BJ (cell line): ENCODE results near the gene FAM131B. TPM values are rescaled to one million over a fixed set of nuclear protein-coding genes. Genes with fewer than 3 reads are reported as not detected.

Source experiments
- CTCF ChIA-PET: fragments of 350-600 bp; formaldehyde crosslinking; extraction: SDS; loops from one replicate; lab custom pipeline; 2021; ENCODE audit warnings: antibody characterized with exemption, inconsistent platforms; lab: Yijun Ruan, JAX
- POLR2A ChIA-PET: fragments of 300-600 bp; sonication (Branson Sonifier 250); formaldehyde crosslinking; extraction: SDS; loops from one replicate; lab custom pipeline; 2021; ENCODE audit warnings: antibody characterized with exemption; lab: Charles Lee
- DNase-seq: peaks from one replicate; pipeline ENCODE4 v3.0.0-alpha.2; 2011; ENCODE audit warnings: low read depth
- H3K27me3 ChIP-seq: 2 replicates; pipeline ENCODE4 v1.6.0; 2011; ENCODE audit warnings: low read length; ENCODE audit not compliant: control insufficient read depth, insufficient read depth
- H3K36me3 ChIP-seq: 2 replicates; pipeline ENCODE4 v1.5.1; 2011; ENCODE audit warnings: low read length; ENCODE audit not compliant: control insufficient read depth, insufficient read depth
- H3K4me3 ChIP-seq: 2 replicates; pipeline ENCODE4 v1.5.1; 2011; ENCODE audit warnings: low read depth, mild to moderate bottlenecking, control low read depth, low read length
- CTCF ChIP-seq: IDR thresholded peaks from 2 replicates; pipeline ENCODE4 v1.5.1; 2011; ENCODE audit warnings: low read depth, mild to moderate bottlenecking, control low read depth, inconsistent platforms, low read length, moderate library complexity; ENCODE audit not compliant: insufficient read depth
- polyA plus RNA-seq: library from polyadenylated mRNA; depleted of rRNA; stranded (reverse); fragments of >200 nt; gene quantifications from 2 replicates; pipeline ENCODE4 v1.2.3, GENCODE V29; 2011

Gene FAM131B
- polyA plus RNA-seq, 1 experiment = 2.9 TPM

- Histone ChIP-seq H3K4me3 (no peak overlapping the region), H3K36me3 (no peaks in the 10 kb centered on the region), H3K27me3 (peaks cover 15% of the 10 kb centered on the region)
- no peak for TF ChIP-seq CTCF
- ChIA-PET POLR2A (no interaction called here), CTCF (interaction anchor here (1.4 kb wide), 1 partner anchor 9 kb away, joined by 3 read pairs; no protein-coding TSS in a partner anchor)
- DNase-seq = no peak
Observed at GRCh38 chr7:143351574-143351973, 10.9 kb downstream of the FAM131B start.

- Histone ChIP-seq H3K4me3 (no peak overlapping the region), H3K27me3 (peaks cover 15% of the 10 kb centered on the region), H3K36me3 (no peaks in the 10 kb centered on the region)
- DNase-seq = no peak
- ChIA-PET POLR2A (no interaction called here), CTCF (interaction anchor here (1.4 kb wide), 1 partner anchor 9 kb away, joined by 3 read pairs; no protein-coding TSS in a partner anchor)
- no peak for TF ChIP-seq CTCF
Observed at GRCh38 chr7:143351060-143351459, 11.5 kb downstream of the FAM131B start.

- ChIA-PET POLR2A (interaction anchor here (0.8 kb wide), 1 partner anchor 14 kb away, joined by 4 read pairs; the partner anchor contains the start of gene FAM131B), CTCF (interaction anchor here (0.8 to 1.6 kb wide), 2 partner anchors 9 to 11 kb away, joined by 3 to 6 read pairs; no protein-coding TSS in a partner anchor)
- Histone ChIP-seq H3K36me3 (no peaks in the 10 kb centered on the region), H3K4me3 (no peak overlapping the region), H3K27me3 (peaks cover 14% of the 10 kb centered on the region)
- no peak for TF ChIP-seq CTCF
- DNase-seq = no peak
Observed at GRCh38 chr7:143347950-143348349, 14.6 kb downstream of the FAM131B start.

- no peak for TF ChIP-seq CTCF
- DNase-seq = no peak
- Histone ChIP-seq H3K36me3 (no peaks in the 10 kb centered on the region), H3K27me3 (peaks cover 15% of the 10 kb centered on the region), H3K4me3 (no peak overlapping the region)
- CTCF ChIA-PET = interaction anchor here (1.2 to 1.6 kb wide), 3 partner anchors 9 to 50 kb away, joined by 3 to 5 read pairs (median 4); no protein-coding TSS in a partner anchor
- POLR2A ChIA-PET = no interaction called here
Observed at GRCh38 chr7:143346018-143346417, 16.5 kb downstream of the FAM131B start.

GRCh38 chr7:143345428-143345900 is 17.0 kb downstream of the FAM131B start:
- Histone ChIP-seq H3K36me3 (no peaks in the 10 kb centered on the region), H3K4me3 (no peak overlapping the region), H3K27me3 (peaks cover 15% of the 10 kb centered on the region)
- CTCF ChIA-PET = interaction anchor here (0.6 to 1.6 kb wide), 4 partner anchors 8 to 51 kb away, joined by 3 to 5 read pairs (median 4); no protein-coding TSS in a partner anchor
- no peak for DNase-seq
- POLR2A ChIA-PET = no interaction called here
- TF ChIP-seq CTCF = peak; percentile 60
